ENCODE data around the gene CEP135. TPM values are rescaled to one million over a fixed set of nuclear protein-coding genes. Genes with fewer than 3 reads are reported as not detected.

CEP135 gene
- total RNA-seq, 1 experiment from 2014 or later: 10.9 TPM

DNA sequence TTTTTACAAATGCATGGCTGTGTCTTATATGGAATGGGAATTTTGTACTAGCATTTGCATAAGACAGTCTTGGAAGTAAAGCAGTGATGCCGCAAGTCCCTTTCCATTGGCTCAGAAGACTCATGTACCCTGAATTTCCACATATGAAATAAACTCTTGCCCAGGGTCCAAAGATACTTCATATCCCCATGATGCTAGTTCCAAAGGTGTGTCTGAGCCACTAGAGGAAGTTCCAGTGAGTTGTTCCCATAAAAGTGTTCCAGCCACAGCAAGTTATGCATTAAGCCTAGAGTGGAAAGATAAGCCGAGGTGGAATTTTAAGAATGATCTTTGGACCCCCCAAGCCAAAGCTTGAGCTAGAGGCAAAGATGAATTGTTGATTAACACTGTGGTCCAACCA, 9.3 kb upstream of the CEP135 start:
- H3K36me3 ChIP-seq (ENCODE audit: control insufficient read depth in 1 of 2, insufficient read depth in 2 of 2, low read length in 2 of 2): no peaks in the 10 kb centered on the region
- POLR2A ChIA-PET: no interaction called here

DNA sequence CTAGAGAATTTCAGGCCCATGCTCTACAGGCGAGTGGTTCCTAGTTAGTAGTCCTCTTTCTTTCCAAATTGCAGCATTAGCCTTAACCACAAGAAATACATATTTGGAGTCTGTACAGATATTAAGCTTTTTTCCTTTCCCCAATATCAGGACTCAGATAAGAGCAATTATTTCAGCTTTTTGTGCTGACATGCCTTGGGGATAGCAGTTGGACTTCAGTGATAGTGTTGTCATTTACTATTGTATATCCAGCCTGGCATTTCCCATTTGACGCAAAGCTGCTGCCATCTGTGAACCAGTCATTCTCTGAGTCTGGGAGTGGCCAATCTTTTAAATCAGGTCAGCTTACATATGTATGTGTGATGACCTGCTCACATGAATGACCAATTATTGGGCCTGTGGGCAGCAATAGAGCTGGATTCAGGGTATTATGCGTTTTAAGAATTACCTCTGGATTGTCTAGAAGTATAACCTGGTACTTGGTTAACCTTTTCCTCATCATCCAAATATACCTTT, 6.8 kb upstream of the CEP135 start:
- CTCF ChIA-PET: no interaction called here

More for the DNA sequence above, 9.3 kb upstream of the CEP135 start:
- ATAC-seq (no peak), DNase-seq (ENCODE audit: low read depth, low spot score) (no peak)
- RAD21 ChIA-PET (ENCODE audit: low non-redundant PET in 1 of 2, low total read pairs in 2 of 2, uncharacterized antibody in 2 of 2, unreplicated experiment in 2 of 2): no interaction called here
- H4K20me1 ChIP-seq (ENCODE audit: insufficient read depth): no peaks in the 10 kb centered on the region
- H3K9ac ChIP-seq (ENCODE audit: low read length): no peak overlapping the region
- BruUV-seq (replicated peaks): no TSS peak
- no peaks in the 10 kb centered on the region for H3K9me3 ChIP-seq (ENCODE audit: control insufficient read depth in 1 of 2, insufficient read depth in 1 of 2, low read depth in 1 of 2, low read length in 2 of 2)
- no peaks in the 10 kb centered on the region for H3K79me2 ChIP-seq (ENCODE audit: insufficient read depth, low read length)
- H3K27ac ChIP-seq (ENCODE audit: low read depth, low read length): no peak overlapping the region
- no peaks in the 10 kb centered on the region for H3K27me3 ChIP-seq (ENCODE audit: insufficient read depth, low read length)
- H3K4me3 ChIP-seq (replicated peaks in 1 of 2; ENCODE audit: low read depth in 1 of 2, low read length in 2 of 2): no peak overlapping the region
- H3K4me2 ChIP-seq (ENCODE audit: low read length): no peak overlapping the region
- TF ChIP-seq CEBPB (IDR thresholded peaks at IDR 0.05; ENCODE audit: low read depth): no peak
- TF ChIP-seq YY1 (IDR thresholded peaks at IDR 0.05; ENCODE audit: extremely low read depth, insufficient replicate concordance, low read depth, low read length): no peak
- no peak for TF ChIP-seq MAX (IDR thresholded peaks at IDR 0.05)
- TF ChIP-seq SIN3A (IDR thresholded peaks at IDR 0.05; ENCODE audit: low read depth): no peak
- TF ChIP-seq EZH2 (IDR thresholded peaks at IDR 0.05): no peak
- TF ChIP-seq ZNF274 (IDR thresholded peaks at IDR 0.05; ENCODE audit: low read depth, low read length): no peak
- no peak for TF ChIP-seq SP1 (IDR thresholded peaks at IDR 0.05; ENCODE audit: low read depth)
- no peak for TF ChIP-seq EZH2phosphoT487 (IDR thresholded peaks at IDR 0.05; ENCODE audit: borderline replicate concordance)
- no peak for TF ChIP-seq SRF (IDR thresholded peaks at IDR 0.05; ENCODE audit: low read depth)
- no peak for TF ChIP-seq ELF1 (IDR thresholded peaks at IDR 0.05; ENCODE audit: borderline replicate concordance, low read depth)
- TF ChIP-seq POLR2AphosphoS5 (IDR thresholded peaks at IDR 0.05; ENCODE audit: low read depth, low read length): no peak
- no peak for TF ChIP-seq JUND (IDR thresholded peaks at IDR 0.05)
- H3K4me1 ChIP-seq (ENCODE audit: control insufficient read depth in 1 of 2, insufficient read depth in 2 of 2, low read length in 2 of 2): no peaks in the 10 kb centered on the region
- H2AFZ ChIP-seq (ENCODE audit: low read depth, low read length, poor library complexity, severe bottlenecking): no peak overlapping the region
- intact Hi-C loops (cut with micrococcal nuclease): no loop called here
- CTCF ChIA-PET: no interaction called here
- no peaks in the 10 kb centered on the region for H3K9me2 ChIP-seq (ENCODE audit: insufficient read depth)

More for the DNA sequence above, 6.8 kb upstream of the CEP135 start:
- no peak overlapping the region for H3K9ac ChIP-seq (ENCODE audit: low read length)
- ChIA-PET RAD21 (ENCODE audit: low non-redundant PET in 1 of 2, low total read pairs in 2 of 2, uncharacterized antibody in 2 of 2, unreplicated experiment in 2 of 2) (no interaction called here), POLR2A (no interaction called here)
- no peak for DNase-seq (ENCODE audit: low read depth, low spot score)
- no peak overlapping the region for H3K27ac ChIP-seq (ENCODE audit: low read depth, low read length)
- no peaks in the 10 kb centered on the region for H3K4me1 ChIP-seq (ENCODE audit: control insufficient read depth in 1 of 2, insufficient read depth in 2 of 2, low read length in 2 of 2)
- no peaks in the 10 kb centered on the region for H4K20me1 ChIP-seq (ENCODE audit: insufficient read depth)
- ATAC-seq: no peak
- H3K79me2 ChIP-seq (ENCODE audit: insufficient read depth, low read length): no peaks in the 10 kb centered on the region
- no peaks in the 10 kb centered on the region for H3K27me3 ChIP-seq (ENCODE audit: insufficient read depth, low read length)
- intact Hi-C loops (cut with micrococcal nuclease): loop anchor here (10.0 kb wide), 1 partner anchor 757 kb away; no protein-coding TSS in a partner anchor
- no peak overlapping the region for H2AFZ ChIP-seq (ENCODE audit: low read depth, low read length, poor library complexity, severe bottlenecking)
- no peaks in the 10 kb centered on the region for H3K9me3 ChIP-seq (ENCODE audit: control insufficient read depth in 1 of 2, insufficient read depth in 1 of 2, low read depth in 1 of 2, low read length in 2 of 2)
- no peaks in the 10 kb centered on the region for H3K36me3 ChIP-seq (ENCODE audit: control insufficient read depth in 1 of 2, insufficient read depth in 2 of 2, low read length in 2 of 2)
- TF ChIP-seq EZH2 (IDR thresholded peaks at IDR 0.05) (no peak), SP1 (IDR thresholded peaks at IDR 0.05; ENCODE audit: low read depth) (no peak), EZH2phosphoT487 (IDR thresholded peaks at IDR 0.05; ENCODE audit: borderline replicate concordance) (no peak), YY1 (IDR thresholded peaks at IDR 0.05; ENCODE audit: extremely low read depth, insufficient replicate concordance, low read depth, low read length) (no peak), POLR2AphosphoS5 (IDR thresholded peaks at IDR 0.05; ENCODE audit: low read depth, low read length) (no peak), CEBPB (IDR thresholded peaks at IDR 0.05; ENCODE audit: low read depth) (no peak), JUND (IDR thresholded peaks at IDR 0.05) (no peak)
- TF ChIP-seq, protein P1, sequence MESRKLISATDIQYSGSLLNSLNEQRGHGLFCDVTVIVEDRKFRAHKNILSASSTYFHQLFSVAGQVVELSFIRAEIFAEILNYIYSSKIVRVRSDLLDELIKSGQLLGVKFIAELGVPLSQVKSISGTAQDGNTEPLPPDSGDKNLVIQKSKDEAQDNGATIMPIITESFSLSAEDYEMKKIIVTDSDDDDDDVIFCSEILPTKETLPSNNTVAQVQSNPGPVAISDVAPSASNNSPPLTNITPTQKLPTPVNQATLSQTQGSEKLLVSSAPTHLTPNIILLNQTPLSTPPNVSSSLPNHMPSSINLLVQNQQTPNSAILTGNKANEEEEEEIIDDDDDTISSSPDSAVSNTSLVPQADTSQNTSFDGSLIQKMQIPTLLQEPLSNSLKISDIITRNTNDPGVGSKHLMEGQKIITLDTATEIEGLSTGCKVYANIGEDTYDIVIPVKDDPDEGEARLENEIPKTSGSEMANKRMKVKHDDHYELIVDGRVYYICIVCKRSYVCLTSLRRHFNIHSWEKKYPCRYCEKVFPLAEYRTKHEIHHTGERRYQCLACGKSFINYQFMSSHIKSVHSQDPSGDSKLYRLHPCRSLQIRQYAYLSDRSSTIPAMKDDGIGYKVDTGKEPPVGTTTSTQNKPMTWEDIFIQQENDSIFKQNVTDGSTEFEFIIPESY (IDR thresholded peaks at IDR 0.05; ENCODE audit: extremely low read depth, insufficient replicate concordance, low read length): no peak
- TF ChIP-seq, protein P2, sequence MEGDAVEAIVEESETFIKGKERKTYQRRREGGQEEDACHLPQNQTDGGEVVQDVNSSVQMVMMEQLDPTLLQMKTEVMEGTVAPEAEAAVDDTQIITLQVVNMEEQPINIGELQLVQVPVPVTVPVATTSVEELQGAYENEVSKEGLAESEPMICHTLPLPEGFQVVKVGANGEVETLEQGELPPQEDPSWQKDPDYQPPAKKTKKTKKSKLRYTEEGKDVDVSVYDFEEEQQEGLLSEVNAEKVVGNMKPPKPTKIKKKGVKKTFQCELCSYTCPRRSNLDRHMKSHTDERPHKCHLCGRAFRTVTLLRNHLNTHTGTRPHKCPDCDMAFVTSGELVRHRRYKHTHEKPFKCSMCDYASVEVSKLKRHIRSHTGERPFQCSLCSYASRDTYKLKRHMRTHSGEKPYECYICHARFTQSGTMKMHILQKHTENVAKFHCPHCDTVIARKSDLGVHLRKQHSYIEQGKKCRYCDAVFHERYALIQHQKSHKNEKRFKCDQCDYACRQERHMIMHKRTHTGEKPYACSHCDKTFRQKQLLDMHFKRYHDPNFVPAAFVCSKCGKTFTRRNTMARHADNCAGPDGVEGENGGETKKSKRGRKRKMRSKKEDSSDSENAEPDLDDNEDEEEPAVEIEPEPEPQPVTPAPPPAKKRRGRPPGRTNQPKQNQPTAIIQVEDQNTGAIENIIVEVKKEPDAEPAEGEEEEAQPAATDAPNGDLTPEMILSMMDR (IDR thresholded peaks at IDR 0.05 in 2 of 3, conservative IDR thresholded peaks at IDR 0.05 in 1 of 3; ENCODE audit: borderline replicate concordance in 1 of 3, insufficient read depth in 1 of 3, low read depth in 2 of 3, low read length in 2 of 3): no peak
- no peaks in the 10 kb centered on the region for H3K9me2 ChIP-seq (ENCODE audit: insufficient read depth)
- H3K4me3 ChIP-seq (replicated peaks in 1 of 2; ENCODE audit: low read depth in 1 of 2, low read length in 2 of 2): no peak overlapping the region
- no peak overlapping the region for H3K4me2 ChIP-seq (ENCODE audit: low read length)
- BruUV-seq (replicated peaks): no TSS peak
